Measurements from ENCODE around the gene TPST2.
A peak's percentile ranks its signal among the peaks of the same experiment; 100 is the strongest.

Gene TPST2

GRCh38 chr22:26610072-26610958, 20.4 kb upstream of the TPST2 start:
- no peak for DNase-seq

GRCh38 chr22:26609287-26609686, 19.4 kb upstream of the TPST2 start:
- no peak for DNase-seq

GRCh38 chr22:26608129-26608528, 18.2 kb upstream of the TPST2 start:
- DNase-seq = no peak

GRCh38 chr22:26606611-26607010, 16.7 kb upstream of the TPST2 start:
- DNase-seq = peak in 1 of 2 experiments; percentile 4

GRCh38 chr22:26604368-26604767, 14.4 kb upstream of the TPST2 start:
- DNase-seq = no peak

GRCh38 chr22:26602127-26602526, 12.2 kb upstream of the TPST2 start:
- DNase-seq = no peak

- no peak for DNase-seq
These were observed 11.8 kb upstream of the TPST2 start for GRCh38 chr22:26601726-26602125.

GRCh38 chr22:26599505-26599904, 9.6 kb upstream of the TPST2 start:
- DNase-seq = no peak

GRCh38 chr22:26597480-26597879, 7.5 kb upstream of the TPST2 start:
- DNase-seq = no peak

- no peak for DNase-seq
These were observed 7.1 kb upstream of the TPST2 start for GRCh38 chr22:26597026-26597425.

GRCh38 chr22:26593763-26594162, 3.8 kb upstream of the TPST2 start:
- no peak for DNase-seq

GRCh38 chr22:26592421-26592891, 2.5 kb upstream of the TPST2 start:
- DNase-seq = no peak

GRCh38 chr22:26589367-26589844, 526 bp downstream of the TPST2 start:
- no peak for DNase-seq

- no peak for DNase-seq
These were observed 1.1 kb downstream of the TPST2 start for GRCh38 chr22:26588729-26589366.

GRCh38 chr22:26587991-26588613, 1.8 kb downstream of the TPST2 start:
- DNase-seq = no peak

- no peak for DNase-seq
These were observed 3.2 kb downstream of the TPST2 start for GRCh38 chr22:26586556-26587325.

GRCh38 chr22:26585104-26585790, 4.7 kb downstream of the TPST2 start:
- peak; percentile 6 to 16 for DNase-seq

GRCh38 chr22:26584010-26584409, 5.9 kb downstream of the TPST2 start:
- DNase-seq = no peak

- DNase-seq = no peak
These were observed 8.2 kb downstream of the TPST2 start for GRCh38 chr22:26581633-26582168.

- no peak for DNase-seq
These were observed 8.9 kb downstream of the TPST2 start for GRCh38 chr22:26581026-26581425.

- no peak for DNase-seq
These were observed 9.5 kb downstream of the TPST2 start for GRCh38 chr22:26580240-26580962.

All from SW 1271 (cell line).